Ishikawa (cell line): ENCODE results near the gene KCNK1.

Source experiments
- CEBPB ChIP-seq: IDR thresholded peaks from 2 replicates; pipeline ENCODE4 v1.6.1; 2012
- CREB1 ChIP-seq: IDR thresholded peaks from 2 replicates; pipeline ENCODE4 v1.6.1; 2012; ENCODE audit warnings: low read depth
- EGR1 ChIP-seq: IDR thresholded peaks from 2 replicates; pipeline ENCODE4 v1.6.1; 2012
- EP300 ChIP-seq: IDR thresholded peaks from 2 replicates; pipeline ENCODE4 v1.6.1; 2012; ENCODE audit warnings: borderline replicate concordance
- FOXM1 ChIP-seq: IDR thresholded peaks from 2 replicates; pipeline ENCODE4 v1.6.1; 2012; ENCODE audit warnings: low read depth, borderline replicate concordance
- MAX ChIP-seq: IDR thresholded peaks from 2 replicates; pipeline ENCODE4 v1.6.1; 2012
- NFIC ChIP-seq: IDR thresholded peaks from 2 replicates; pipeline ENCODE4 v1.6.1; 2012
- RAD21 ChIP-seq: IDR thresholded peaks from 2 replicates; pipeline ENCODE4 v1.6.1; 2012; ENCODE audit warnings: low read depth
- REST ChIP-seq: IDR thresholded peaks from 2 replicates; pipeline ENCODE4 v1.6.1; 2012; ENCODE audit warnings: low read depth, mild to moderate bottlenecking
- TAF1 ChIP-seq: IDR thresholded peaks from 2 replicates; pipeline ENCODE4 v1.6.1; 2012; ENCODE audit warnings: low read depth, mild to moderate bottlenecking
- TCF12 ChIP-seq: IDR thresholded peaks from 2 replicates; pipeline ENCODE4 v1.6.1; 2012; ENCODE audit warnings: low read depth
- TEAD4 ChIP-seq: IDR thresholded peaks from 2 replicates; pipeline ENCODE4 v1.6.1; 2012
- USF1 ChIP-seq: IDR thresholded peaks from 2 replicates; pipeline ENCODE4 v1.6.1; 2012
- YY1 ChIP-seq: IDR thresholded peaks from 2 replicates; pipeline ENCODE4 v1.6.1; 2012; ENCODE audit warnings: low read depth
- ZBTB7A ChIP-seq: IDR thresholded peaks from 2 replicates; pipeline ENCODE4 v1.6.1; 2012; ENCODE audit warnings: low read depth

Gene KCNK1

GRCh38 chr1:233655301-233655740 is 41.4 kb downstream of the KCNK1 start:
- no peak for TF ChIP-seq RAD21
- TF ChIP-seq REST: no peak
- no peak for TF ChIP-seq CREB1

GRCh38 chr1:233656032-233656635 is 42.2 kb downstream of the KCNK1 start:
- TF ChIP-seq MAX (no peak), EP300 (no peak), FOXM1 (no peak), CEBPB (no peak), TEAD4 (no peak), CREB1 (no peak), REST (no peak), TCF12 (no peak), EGR1 (no peak), YY1 (no peak), ZBTB7A (no peak)

GRCh38 chr1:233656687-233657086 is 42.8 kb downstream of the KCNK1 start:
- no peak for TF ChIP-seq FOXM1
- TF ChIP-seq ZBTB7A: no peak
- no peak for TF ChIP-seq USF1
- TF ChIP-seq TCF12: no peak
- no peak for TF ChIP-seq RAD21
- no peak for TF ChIP-seq TEAD4
- TF ChIP-seq CEBPB: no peak
- no peak for TF ChIP-seq CREB1
- TF ChIP-seq EGR1: no peak
- TF ChIP-seq EP300: no peak
- TF ChIP-seq MAX: no peak
- no peak for TF ChIP-seq NFIC
- TF ChIP-seq YY1: no peak
- no peak for TF ChIP-seq REST

- TF ChIP-seq ZBTB7A (no peak), RAD21 (no peak), CREB1 (no peak), MAX (no peak), CEBPB (no peak), TEAD4 (no peak), USF1 (no peak), TAF1 (no peak), YY1 (no peak), EGR1 (no peak), TCF12 (no peak), NFIC (no peak), FOXM1 (no peak)
Observed at GRCh38 chr1:233657466-233657865, 43.6 kb downstream of the KCNK1 start.

GRCh38 chr1:233659495-233659894 is 45.6 kb downstream of the KCNK1 start:
- TF ChIP-seq YY1 (no peak), EP300 (no peak), FOXM1 (no peak), ZBTB7A (no peak), REST (no peak), CREB1 (no peak), MAX (no peak), NFIC (no peak), TAF1 (no peak), USF1 (no peak), RAD21 (no peak), EGR1 (no peak)
